CD4-positive, alpha-beta memory T cell (primary cell): Measurements from ENCODE around the gene MEGF6. TPM values are rescaled to one million over a fixed set of nuclear protein-coding genes. Genes with fewer than 3 reads are reported as not detected.

ENCODE experiments used
- CTCF ChIA-PET: fragments of 350-600 bp; sonication (Branson Sonifier 250); formaldehyde crosslinking; loops from one replicate; lab custom pipeline; 2021; ENCODE audit warnings: inconsistent platforms; ENCODE audit not compliant: partially characterized antibody; lab: Charles Lee
- POLR2A ChIA-PET: fragments of 350-600 bp; sonication (Branson Sonifier 250); formaldehyde crosslinking; loops from one replicate; lab custom pipeline; 2021; ENCODE audit not compliant: partially characterized antibody; lab: Charles Lee
- DNase-seq, 5 donors: peaks; one replicate each; pipeline versions ENCODE4 v3.0.0 to v3.0.0-alpha.2; 2020 to 2022; ENCODE audit warnings: mixed read lengths in 1 of 5
- H3K27ac ChIP-seq: one replicate; pipeline ENCODE4 v1.7.0; 2013; ENCODE audit warnings: low read depth, low read length
- H3K27me3 ChIP-seq: 2 replicates; pipeline ENCODE4 v1.7.0; 2013; ENCODE audit warnings: mild to moderate bottlenecking, low read length, moderate library complexity; ENCODE audit not compliant: insufficient read depth
- H3K36me3 ChIP-seq: 2 replicates; pipeline ENCODE4 v1.7.0; 2013; ENCODE audit warnings: mild to moderate bottlenecking, low read length, moderate library complexity; ENCODE audit not compliant: insufficient read depth
- H3K4me1 ChIP-seq: 2 replicates; pipeline ENCODE4 v1.7.0; 2013; ENCODE audit warnings: mild to moderate bottlenecking, low read length, moderate library complexity; ENCODE audit not compliant: insufficient read depth
- H3K4me3 ChIP-seq, 2 donors: one replicate each; pipeline ENCODE4 v1.7.0; 2013; ENCODE audit warnings: low read length in 2 of 2, mild to moderate bottlenecking in 1 of 2
- H3K9me3 ChIP-seq, 2 donors: one replicate each; pipeline ENCODE4 v1.7.0; 2013; ENCODE audit warnings: low read length in 2 of 2, control low read depth in 1 of 2; ENCODE audit not compliant: control insufficient read depth in 1 of 2
- H3K27ac Mint-ChIP-seq, 7 donors: one replicate each; pipeline ENCODE4 v1.8.0; 2020 to 2021; ENCODE audit warnings: mixed read lengths in 7 of 7, mild to moderate bottlenecking in 6 of 7, inconsistent platforms in 3 of 7, moderate library complexity in 3 of 7
- H3K27me3 Mint-ChIP-seq, 2 donors: one replicate each; pipeline ENCODE4 v1.8.0; 2020 to 2021; ENCODE audit warnings: mixed read lengths in 2 of 2
- H3K36me3 Mint-ChIP-seq, 2 donors: one replicate each; pipeline ENCODE4 v1.8.0; 2020 to 2021; ENCODE audit warnings: mixed read lengths in 2 of 2, inconsistent platforms in 1 of 2, mild to moderate bottlenecking in 1 of 2
- H3K4me1 Mint-ChIP-seq, 4 donors: one replicate each; pipeline ENCODE4 v1.8.0; 2020 to 2021; ENCODE audit warnings: mixed read lengths in 4 of 4, mild to moderate bottlenecking in 1 of 4
- H3K4me3 Mint-ChIP-seq, 8 donors: one replicate each; pipeline ENCODE4 v1.8.0; 2020 to 2021; ENCODE audit warnings: mixed read lengths in 8 of 8, mild to moderate bottlenecking in 7 of 8, moderate library complexity in 6 of 8, inconsistent platforms in 3 of 8
- H3K9me3 Mint-ChIP-seq, 8 donors: one replicate each; pipeline ENCODE4 v1.8.0; 2020 to 2021; ENCODE audit warnings: mixed read lengths in 8 of 8, mild to moderate bottlenecking in 5 of 8, inconsistent platforms in 3 of 8, moderate library complexity in 1 of 8
- intact Hi-C: fragments of 100-400 bp; cut with micrococcal nuclease; formaldehyde crosslinking; loops from one replicate; pipeline ENCODE4 v1.15.1; 2023
- polyA plus RNA-seq, 2 donors: library from polyadenylated mRNA; unstranded; fragments of 300-500 nt; fragmentation: Illumina TruSeq; gene quantifications; one replicate each; pipeline ENCODE4 v1.2.3, GENCODE V29; 2021
- total RNA-seq, 2 experiments: library from RNA; stranded (reverse); gene quantifications; one replicate each; pipeline ENCODE4 v1.2.3, GENCODE V29; 2021

The MEGF6 gene
- total and polyA plus RNA-seq, 4 experiments from 2014 or later, result 2.4 to 168 (median 87.0) TPM

DNA sequence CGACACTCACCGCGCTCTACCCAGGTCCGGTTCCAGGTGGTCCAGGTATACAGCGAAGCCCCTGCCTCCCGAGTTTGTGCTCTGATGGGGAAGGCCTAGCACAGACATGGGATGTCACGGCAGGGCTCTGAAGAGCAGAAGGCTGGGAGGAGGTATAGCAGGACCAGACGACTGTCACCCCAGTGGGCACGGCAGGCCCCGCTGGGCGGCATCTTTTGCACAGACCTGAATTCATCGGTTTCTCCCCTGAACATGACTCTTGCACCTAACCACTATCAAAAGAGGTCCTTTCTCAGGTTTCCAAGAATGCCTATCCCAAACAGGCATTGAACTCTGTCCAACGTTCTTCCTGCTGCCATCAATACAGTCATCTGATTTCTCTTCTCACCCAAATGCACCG lies 126.3 kb downstream of the MEGF6 start:
- ChIA-PET POLR2A (no interaction called here), CTCF (interaction anchor here (0.6 to 1.9 kb wide), 5 partner anchors 32 to 345 kb away, joined by 3 to 7 read pairs (median 4); no protein-coding TSS in a partner anchor)
- Histone ChIP-seq H3K27ac (no peak overlapping the region), H3K9me3 (no peaks in the 10 kb centered on the region), H3K4me1 (no peaks in the 10 kb centered on the region), H3K4me3 (no peak overlapping the region), H3K36me3 (no peaks in the 10 kb centered on the region), H3K27me3 (no peaks in the 10 kb centered on the region)
- H3K27ac Mint-ChIP-seq, result peak overlapping the region in 1 of 7 donors; percentile 3
- H3K36me3 Mint-ChIP-seq, result peaks cover 8% of the 10 kb centered on the region in 2 donors
- intact Hi-C loops, result no loop called here
- H3K27me3 Mint-ChIP-seq, result no peaks in the 10 kb centered on the region
- peaks cover 0 to 1% (median 0%) of the 10 kb centered on the region in 4 donors for H3K4me1 Mint-ChIP-seq
- H3K4me3 Mint-ChIP-seq, result no peak overlapping the region
- DNase-seq, result no peak
- H3K9me3 Mint-ChIP-seq, result peaks cover 2 to 18% (median 13%) of the 10 kb centered on the region in 8 donors

DNA sequence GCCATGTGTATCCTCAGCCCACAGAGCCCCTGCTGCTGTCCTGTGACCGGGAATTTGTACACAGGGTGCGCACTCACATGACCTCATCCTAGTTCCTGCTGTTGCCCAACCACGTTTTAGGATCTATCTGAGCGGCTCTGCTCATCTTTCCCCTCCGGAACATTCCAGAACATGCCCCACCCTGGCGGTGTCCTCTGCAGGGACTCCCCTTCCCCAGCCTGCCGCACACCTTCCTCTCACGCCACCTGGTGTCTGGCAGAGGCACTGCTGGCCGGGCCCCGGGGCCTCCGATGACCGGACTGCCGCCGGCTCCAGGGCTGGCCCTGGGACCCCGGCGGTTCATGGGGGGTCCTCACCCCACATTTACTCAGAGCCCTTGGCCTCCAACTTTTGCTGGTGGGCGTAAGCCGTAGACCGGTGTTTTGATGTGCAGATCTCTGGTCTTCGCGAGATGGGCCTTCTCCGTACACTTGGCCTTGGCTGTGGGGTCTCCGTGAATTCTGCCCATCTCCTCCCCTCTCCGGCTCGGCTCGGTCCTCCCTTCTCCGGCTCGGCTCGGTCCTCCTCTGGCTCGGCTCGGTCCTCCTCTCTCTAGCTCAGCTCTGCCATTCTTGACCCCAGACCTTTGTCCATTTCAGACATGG lies 127.4 kb downstream of the MEGF6 start:
- ChIA-PET POLR2A (no interaction called here), CTCF (interaction anchor here (1.1 to 1.4 kb wide), 2 partner anchors 135 to 136 kb away, joined by 3 to 4 read pairs; no protein-coding TSS in a partner anchor)
- Histone ChIP-seq H3K4me3 (no peak overlapping the region), H3K27ac (no peak overlapping the region), H3K27me3 (no peaks in the 10 kb centered on the region), H3K4me1 (no peaks in the 10 kb centered on the region), H3K36me3 (no peaks in the 10 kb centered on the region), H3K9me3 (no peaks in the 10 kb centered on the region)
- H3K9me3 Mint-ChIP-seq, result peaks cover 2 to 15% (median 10%) of the 10 kb centered on the region in 8 donors
- intact Hi-C loops, result no loop called here
- no peaks in the 10 kb centered on the region for H3K27me3 Mint-ChIP-seq
- DNase-seq, result peak in 4 of 5 donors; percentile 25 to 30 (median 26)
- peak overlapping the region in 1 of 8 donors; percentile 64 for H3K4me3 Mint-ChIP-seq
- H3K27ac Mint-ChIP-seq, result no peak overlapping the region
- peaks cover 5 to 6% of the 10 kb centered on the region in 2 donors for H3K36me3 Mint-ChIP-seq
- H3K4me1 Mint-ChIP-seq, result peaks cover 0 to 1% (median 0%) of the 10 kb centered on the region in 4 donors

DNA sequence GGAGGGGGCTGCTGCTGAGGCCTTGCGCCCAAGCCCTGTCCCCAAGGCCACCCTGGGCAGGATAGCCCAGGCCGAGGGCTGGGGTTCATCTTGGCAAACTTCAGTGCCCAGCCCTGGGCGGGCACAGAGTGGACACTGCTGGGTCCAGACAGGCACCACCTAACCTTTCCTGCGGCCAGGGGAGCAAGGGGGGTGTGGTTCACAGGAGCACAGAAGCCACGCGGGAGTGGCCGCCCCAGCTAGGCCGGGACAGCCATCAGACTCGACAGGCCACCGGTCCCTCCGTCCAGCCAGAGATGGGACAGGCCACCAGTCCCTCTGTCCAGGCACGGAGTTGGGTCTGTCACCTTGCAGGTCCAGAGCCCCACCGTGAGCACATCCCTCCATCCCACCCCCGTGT lies 127.9 kb downstream of the MEGF6 start:
- no peaks in the 10 kb centered on the region for H3K36me3 ChIP-seq
- no peak overlapping the region for H3K4me3 Mint-ChIP-seq
- peaks cover 0 to 1% (median 0%) of the 10 kb centered on the region in 4 donors for H3K4me1 Mint-ChIP-seq
- H3K9me3 Mint-ChIP-seq, result peaks cover 0 to 10% (median 5%) of the 10 kb centered on the region in 8 donors
- DNase-seq, result no peak
- intact Hi-C loops, result no loop called here
- CTCF ChIA-PET, result no interaction called here
- POLR2A ChIA-PET, result no interaction called here
- H3K27ac ChIP-seq, result no peak overlapping the region
- no peaks in the 10 kb centered on the region for H3K27me3 ChIP-seq
- H3K36me3 Mint-ChIP-seq, result peaks cover 0 to 1% of the 10 kb centered on the region in 2 donors
- H3K9me3 ChIP-seq, result no peaks in the 10 kb centered on the region
- no peaks in the 10 kb centered on the region for H3K27me3 Mint-ChIP-seq
- H3K4me3 ChIP-seq, result no peak overlapping the region
- no peak overlapping the region for H3K27ac Mint-ChIP-seq
- no peaks in the 10 kb centered on the region for H3K4me1 ChIP-seq

DNA sequence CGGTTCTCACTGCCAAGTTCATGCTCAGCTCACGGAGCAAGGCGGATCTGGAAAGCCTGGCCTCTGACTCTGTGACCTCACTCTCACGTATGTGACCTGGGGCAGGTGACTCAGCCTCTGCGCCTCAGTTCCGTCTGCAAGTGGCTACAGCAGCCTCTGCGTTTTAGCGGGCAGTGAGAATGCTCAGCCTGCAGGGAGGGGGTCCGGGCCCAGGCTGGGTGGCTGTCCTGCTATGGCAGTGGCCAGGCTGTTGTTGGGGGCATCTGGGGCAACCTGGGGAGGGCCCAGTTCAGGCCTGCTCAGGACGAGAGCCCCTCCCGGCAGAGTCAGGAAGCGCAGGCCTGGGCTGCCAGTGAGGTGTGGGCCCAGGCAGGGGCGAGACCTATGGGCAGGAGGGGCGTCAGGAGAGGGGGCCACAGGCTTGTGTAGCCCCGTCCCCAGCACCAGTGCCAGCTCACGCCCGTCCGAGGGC lies 128.9 kb downstream of the MEGF6 start:
- no peak for DNase-seq
- Histone ChIP-seq H3K4me1 (no peaks in the 10 kb centered on the region), H3K36me3 (no peaks in the 10 kb centered on the region), H3K4me3 (no peak overlapping the region), H3K27ac (no peak overlapping the region), H3K9me3 (no peaks in the 10 kb centered on the region), H3K27me3 (no peaks in the 10 kb centered on the region)
- POLR2A ChIA-PET, result no interaction called here
- H3K4me1 Mint-ChIP-seq, result peaks cover 0 to 1% (median 0%) of the 10 kb centered on the region in 4 donors
- H3K27me3 Mint-ChIP-seq, result no peaks in the 10 kb centered on the region
- intact Hi-C loops, result no loop called here
- H3K36me3 Mint-ChIP-seq, result no peaks in the 10 kb centered on the region
- H3K27ac Mint-ChIP-seq, result no peak overlapping the region
- H3K9me3 Mint-ChIP-seq, result peaks cover 0 to 4% (median 0%) of the 10 kb centered on the region in 8 donors
- CTCF ChIA-PET, result interaction anchor here (1.3 to 1.7 kb wide), 2 partner anchors 9 to 137 kb away, joined by 3 to 4 read pairs; no protein-coding TSS in a partner anchor
- no peak overlapping the region for H3K4me3 Mint-ChIP-seq

DNA sequence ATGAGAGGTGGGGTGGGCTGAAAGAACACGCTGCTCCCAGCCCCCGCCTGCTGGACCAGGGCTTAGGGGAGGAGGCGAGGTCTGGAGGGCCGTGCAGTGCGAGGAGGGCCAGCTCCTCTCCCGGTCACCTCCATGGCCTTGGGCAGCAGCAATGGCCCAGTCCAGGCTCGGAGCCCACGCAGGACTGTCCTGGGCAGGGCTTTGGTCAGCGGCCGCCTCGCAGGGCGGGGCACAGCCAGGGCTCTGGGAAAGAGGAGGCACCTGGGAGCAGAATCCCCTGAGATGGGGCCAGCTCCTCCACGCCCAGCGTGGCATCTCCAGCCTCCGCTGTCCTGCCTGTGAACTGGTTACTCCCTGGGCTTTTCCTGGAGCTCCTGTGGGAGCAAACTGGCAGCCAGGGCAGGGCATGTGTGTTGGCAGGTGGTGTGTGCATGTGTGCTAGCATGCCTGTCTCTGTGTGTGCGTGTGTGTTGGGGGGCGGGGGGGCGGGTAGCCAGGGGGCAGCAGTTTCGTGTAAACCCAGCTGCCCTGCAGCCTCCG lies 129.4 kb downstream of the MEGF6 start:
- Histone ChIP-seq H3K9me3 (no peaks in the 10 kb centered on the region), H3K4me1 (no peaks in the 10 kb centered on the region), H3K36me3 (no peaks in the 10 kb centered on the region), H3K4me3 (no peak overlapping the region), H3K27ac (no peak overlapping the region), H3K27me3 (no peaks in the 10 kb centered on the region)
- ChIA-PET CTCF (interaction anchor here (1.2 to 2.0 kb wide), 4 partner anchors 9 to 137 kb away, joined by 3 to 5 read pairs (median 4); no protein-coding TSS in a partner anchor), POLR2A (no interaction called here)
- intact Hi-C loops, result no loop called here
- Mint-ChIP-seq H3K27ac (no peak overlapping the region), H3K4me3 (no peak overlapping the region), H3K27me3 (no peaks in the 10 kb centered on the region), H3K4me1 (peaks cover 0 to 1% (median 0%) of the 10 kb centered on the region in 4 donors), H3K36me3 (no peaks in the 10 kb centered on the region), H3K9me3 (peaks cover 0 to 1% (median 0%) of the 10 kb centered on the region in 8 donors)
- no peak for DNase-seq

DNA sequence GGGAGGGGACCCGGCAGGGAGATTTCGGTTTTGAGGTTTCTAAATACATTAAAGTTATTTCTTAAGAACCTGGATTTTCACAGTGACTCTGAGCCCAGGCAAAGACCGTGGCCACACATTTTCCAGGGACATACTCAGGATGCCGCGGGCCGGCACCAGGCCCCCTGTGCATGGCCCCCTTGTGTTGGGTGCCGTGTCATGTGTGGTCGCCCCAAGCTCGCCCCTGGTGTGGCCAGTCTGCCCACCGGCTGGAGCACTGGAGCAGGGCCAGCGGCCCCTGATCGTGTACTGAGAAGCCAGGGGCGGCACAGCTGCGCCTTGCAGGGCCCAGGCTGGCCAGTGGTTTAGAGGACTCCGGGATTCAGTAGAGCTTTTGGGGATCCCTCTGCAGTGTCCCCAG lies 130.3 kb downstream of the MEGF6 start:
- H3K9me3 ChIP-seq, result no peaks in the 10 kb centered on the region
- Mint-ChIP-seq H3K36me3 (no peaks in the 10 kb centered on the region), H3K4me3 (no peak overlapping the region), H3K27ac (no peak overlapping the region), H3K4me1 (peaks cover 0 to 1% (median 0%) of the 10 kb centered on the region in 4 donors), H3K9me3 (peaks cover 0 to under 1% (median 0%) of the 10 kb centered on the region in 8 donors), H3K27me3 (no peaks in the 10 kb centered on the region)
- intact Hi-C loops, result no loop called here
- no peaks in the 10 kb centered on the region for H3K27me3 ChIP-seq
- H3K36me3 ChIP-seq, result no peaks in the 10 kb centered on the region
- ChIA-PET CTCF (interaction anchor here (1.2 to 2.0 kb wide), 3 partner anchors 8 to 28 kb away, joined by 4 to 5 read pairs (median 4); no protein-coding TSS in a partner anchor), POLR2A (no interaction called here)
- H3K4me1 ChIP-seq, result no peaks in the 10 kb centered on the region
- H3K27ac ChIP-seq, result no peak overlapping the region
- DNase-seq, result no peak
- H3K4me3 ChIP-seq, result no peak overlapping the region

DNA sequence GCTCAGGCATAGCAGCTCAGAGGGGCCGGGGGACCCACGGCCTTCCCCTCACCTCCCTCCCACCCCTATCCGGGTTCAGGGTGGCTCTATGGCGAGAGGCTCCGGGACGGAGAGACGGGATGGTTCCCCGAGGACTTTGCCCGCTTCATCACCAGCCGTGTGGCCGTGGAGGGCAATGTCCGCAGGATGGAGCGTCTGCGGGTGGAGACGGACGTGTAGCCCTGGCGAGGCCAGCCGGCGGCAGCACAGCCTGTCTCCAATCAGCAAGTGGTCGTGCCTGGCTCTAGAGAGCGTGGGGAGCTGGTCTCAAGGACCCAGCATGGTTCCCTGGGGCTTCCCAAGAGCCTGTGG lies 131.0 kb downstream of the MEGF6 start:
- peaks cover 0 to 1% (median 0%) of the 10 kb centered on the region in 4 donors for H3K4me1 Mint-ChIP-seq
- H3K36me3 Mint-ChIP-seq, result no peaks in the 10 kb centered on the region
- Histone ChIP-seq H3K9me3 (no peaks in the 10 kb centered on the region), H3K27me3 (no peaks in the 10 kb centered on the region), H3K36me3 (no peaks in the 10 kb centered on the region), H3K4me3 (no peak overlapping the region), H3K27ac (no peak overlapping the region), H3K4me1 (no peaks in the 10 kb centered on the region)
- POLR2A ChIA-PET, result no interaction called here
- CTCF ChIA-PET, result interaction anchor here (2.0 kb wide), 1 partner anchor 27 kb away, joined by 5 read pairs; no protein-coding TSS in a partner anchor
- intact Hi-C loops, result no loop called here
- no peak overlapping the region for H3K27ac Mint-ChIP-seq
- DNase-seq, result no peak
- H3K4me3 Mint-ChIP-seq, result no peak overlapping the region
- no peaks in the 10 kb centered on the region for H3K9me3 Mint-ChIP-seq
- H3K27me3 Mint-ChIP-seq, result no peaks in the 10 kb centered on the region
